ENCODE measurements around the gene CRADD. TPM values are rescaled to one million over a fixed set of nuclear protein-coding genes. Genes with fewer than 3 reads are reported as not detected.

The CRADD gene
- total RNA-seq, 1 donor from 2014 or later = 41.2 TPM

DNA sequence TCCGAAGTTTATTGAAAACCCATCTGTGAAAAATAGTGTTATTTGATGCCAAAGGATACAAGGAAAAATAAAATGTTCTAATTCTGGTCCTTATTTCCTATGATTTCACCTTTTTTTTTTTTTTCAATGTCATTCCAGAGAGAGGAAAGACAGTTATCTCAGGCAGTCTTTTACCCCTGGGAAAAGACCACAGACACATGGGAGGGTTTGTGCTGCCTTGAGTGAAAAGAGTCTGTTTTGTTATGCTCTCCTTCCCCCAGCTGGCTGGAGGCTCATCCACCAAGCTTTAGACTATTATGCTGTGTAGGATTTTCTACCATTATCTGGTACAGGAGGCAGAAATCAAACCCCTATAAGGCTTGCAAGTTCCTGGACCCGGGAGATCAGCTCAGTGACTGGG, 151.8 kb downstream of the CRADD start:
- no peak overlapping the region for H3K9ac ChIP-seq
- no peaks in the 10 kb centered on the region for H4K20me1 ChIP-seq (ENCODE audit: low read depth)
- no peak for TF ChIP-seq EZH2phosphoT487 (IDR thresholded peaks at IDR 0.05)
- no peaks in the 10 kb centered on the region for H3K9me3 Mint-ChIP-seq
- no peaks in the 10 kb centered on the region for H3K27me3 Mint-ChIP-seq (ENCODE audit: insufficient read depth, low read depth)
- H3K36me3 Mint-ChIP-seq = no peaks in the 10 kb centered on the region
- H3F3A ChIP-seq (ENCODE audit: low read depth) = no peaks in the 10 kb centered on the region
- no peak overlapping the region for H3K27ac ChIP-seq
- peak overlapping the region; percentile 55 for H3K27ac Mint-ChIP-seq
- peaks cover 10% of the 10 kb centered on the region for H3K4me1 ChIP-seq
- no peaks in the 10 kb centered on the region for H3K79me2 ChIP-seq (ENCODE audit: low read depth)
- no peaks in the 10 kb centered on the region for H3K27me3 ChIP-seq
- no peak overlapping the region for H3K4me3 Mint-ChIP-seq
- no peak overlapping the region for H3K4me3 ChIP-seq
- H3K4me2 ChIP-seq = no peak overlapping the region
- peak; percentile 24 for DNase-seq (ENCODE audit: low spot score)
- H3K36me3 ChIP-seq = no peaks in the 10 kb centered on the region
- H2AFZ ChIP-seq (replicated peaks) = no peak overlapping the region
- H3K4me1 Mint-ChIP-seq = peaks cover 19% of the 10 kb centered on the region
- no peaks in the 10 kb centered on the region for H3K9me3 ChIP-seq (ENCODE audit: low read depth)

- Histone ChIP-seq H3K9me3 (ENCODE audit: low read depth) (no peaks in the 10 kb centered on the region), H3K9ac (no peak overlapping the region), H2AFZ (replicated peaks) (no peak overlapping the region), H4K20me1 (ENCODE audit: low read depth) (no peaks in the 10 kb centered on the region), H3K79me2 (ENCODE audit: low read depth) (no peaks in the 10 kb centered on the region), H3K4me2 (no peak overlapping the region), H3K4me1 (no peaks in the 10 kb centered on the region), H3K36me3 (no peaks in the 10 kb centered on the region), H3K27me3 (no peaks in the 10 kb centered on the region), H3F3A (ENCODE audit: low read depth) (no peaks in the 10 kb centered on the region), H3K4me3 (no peak overlapping the region), H3K27ac (no peak overlapping the region)
- Mint-ChIP-seq H3K27me3 (ENCODE audit: insufficient read depth, low read depth) (no peaks in the 10 kb centered on the region), H3K9me3 (no peaks in the 10 kb centered on the region), H3K4me3 (no peak overlapping the region), H3K27ac (peak overlapping the region; percentile 16), H3K36me3 (no peaks in the 10 kb centered on the region), H3K4me1 (peaks cover 15% of the 10 kb centered on the region)
- TF ChIP-seq, protein P1, sequence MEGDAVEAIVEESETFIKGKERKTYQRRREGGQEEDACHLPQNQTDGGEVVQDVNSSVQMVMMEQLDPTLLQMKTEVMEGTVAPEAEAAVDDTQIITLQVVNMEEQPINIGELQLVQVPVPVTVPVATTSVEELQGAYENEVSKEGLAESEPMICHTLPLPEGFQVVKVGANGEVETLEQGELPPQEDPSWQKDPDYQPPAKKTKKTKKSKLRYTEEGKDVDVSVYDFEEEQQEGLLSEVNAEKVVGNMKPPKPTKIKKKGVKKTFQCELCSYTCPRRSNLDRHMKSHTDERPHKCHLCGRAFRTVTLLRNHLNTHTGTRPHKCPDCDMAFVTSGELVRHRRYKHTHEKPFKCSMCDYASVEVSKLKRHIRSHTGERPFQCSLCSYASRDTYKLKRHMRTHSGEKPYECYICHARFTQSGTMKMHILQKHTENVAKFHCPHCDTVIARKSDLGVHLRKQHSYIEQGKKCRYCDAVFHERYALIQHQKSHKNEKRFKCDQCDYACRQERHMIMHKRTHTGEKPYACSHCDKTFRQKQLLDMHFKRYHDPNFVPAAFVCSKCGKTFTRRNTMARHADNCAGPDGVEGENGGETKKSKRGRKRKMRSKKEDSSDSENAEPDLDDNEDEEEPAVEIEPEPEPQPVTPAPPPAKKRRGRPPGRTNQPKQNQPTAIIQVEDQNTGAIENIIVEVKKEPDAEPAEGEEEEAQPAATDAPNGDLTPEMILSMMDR (IDR thresholded peaks at IDR 0.05) = no peak
- no peak for TF ChIP-seq EZH2phosphoT487 (IDR thresholded peaks at IDR 0.05)
- no peak for TF ChIP-seq EZH2 (IDR thresholded peaks at IDR 0.05)
- no peak for DNase-seq (ENCODE audit: low spot score)
These were observed 154.2 kb downstream of the CRADD start for GRCh38 chr12:93831374-93831773.

DNA sequence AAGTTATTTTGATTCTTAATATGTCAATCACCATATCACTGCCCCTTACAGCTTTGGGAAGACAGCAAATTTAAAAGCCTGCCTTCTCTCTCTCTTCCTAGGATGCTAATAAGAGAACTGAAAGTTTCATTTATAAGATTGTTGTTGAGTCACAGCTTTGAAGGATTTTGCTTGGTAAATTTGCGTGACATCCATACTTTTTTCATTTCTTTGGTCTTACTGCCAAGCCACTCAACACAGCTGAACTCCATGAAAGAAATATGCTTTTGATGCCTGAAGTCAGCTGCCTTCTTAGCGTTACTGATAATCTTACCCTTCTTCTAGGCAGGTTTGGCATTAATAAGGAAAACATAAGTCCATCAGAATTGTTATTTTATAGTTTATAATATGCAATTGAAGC, 155.0 kb downstream of the CRADD start:
- H3K4me2 ChIP-seq = no peak overlapping the region
- Mint-ChIP-seq H3K27ac (no peak overlapping the region), H3K36me3 (no peaks in the 10 kb centered on the region), H3K4me3 (no peak overlapping the region), H3K9me3 (no peaks in the 10 kb centered on the region), H3K27me3 (ENCODE audit: insufficient read depth, low read depth) (no peaks in the 10 kb centered on the region), H3K4me1 (peaks cover 21% of the 10 kb centered on the region)
- no peaks in the 10 kb centered on the region for H3K27me3 ChIP-seq
- no peaks in the 10 kb centered on the region for H3K9me3 ChIP-seq (ENCODE audit: low read depth)
- H3K36me3 ChIP-seq = no peaks in the 10 kb centered on the region
- no peaks in the 10 kb centered on the region for H4K20me1 ChIP-seq (ENCODE audit: low read depth)
- H2AFZ ChIP-seq (replicated peaks) = no peak overlapping the region
- no peak for DNase-seq (ENCODE audit: low spot score)
- H3F3A ChIP-seq (ENCODE audit: low read depth) = no peaks in the 10 kb centered on the region
- H3K4me1 ChIP-seq = no peaks in the 10 kb centered on the region
- no peak overlapping the region for H3K4me3 ChIP-seq
- H3K9ac ChIP-seq = no peak overlapping the region
- TF ChIP-seq EZH2 (IDR thresholded peaks at IDR 0.05) (no peak), EZH2phosphoT487 (IDR thresholded peaks at IDR 0.05) (no peak)
- TF ChIP-seq, protein P1 (IDR thresholded peaks at IDR 0.05) = no peak
- no peaks in the 10 kb centered on the region for H3K79me2 ChIP-seq (ENCODE audit: low read depth)
- H3K27ac ChIP-seq = no peak overlapping the region

- Histone ChIP-seq H3K27me3 (no peaks in the 10 kb centered on the region), H3K79me2 (ENCODE audit: low read depth) (no peaks in the 10 kb centered on the region), H3K36me3 (no peaks in the 10 kb centered on the region), H3K4me2 (no peak overlapping the region), H2AFZ (replicated peaks) (no peak overlapping the region), H3K4me3 (no peak overlapping the region), H3K27ac (no peak overlapping the region), H3K9ac (no peak overlapping the region), H3K4me1 (peaks cover 11% of the 10 kb centered on the region), H3K9me3 (ENCODE audit: low read depth) (no peaks in the 10 kb centered on the region), H4K20me1 (ENCODE audit: low read depth) (no peaks in the 10 kb centered on the region), H3F3A (ENCODE audit: low read depth) (no peaks in the 10 kb centered on the region)
- Mint-ChIP-seq H3K27me3 (ENCODE audit: insufficient read depth, low read depth) (peaks cover under 1% of the 10 kb centered on the region), H3K27ac (peak overlapping the region; percentile 21), H3K36me3 (no peaks in the 10 kb centered on the region), H3K4me3 (no peak overlapping the region), H3K4me1 (peaks cover 32% of the 10 kb centered on the region), H3K9me3 (no peaks in the 10 kb centered on the region)
- TF ChIP-seq EZH2phosphoT487 (IDR thresholded peaks at IDR 0.05) = no peak
- no peak for TF ChIP-seq EZH2 (IDR thresholded peaks at IDR 0.05)
- TF ChIP-seq, protein P1 (IDR thresholded peaks at IDR 0.05) = no peak
- no peak for DNase-seq (ENCODE audit: low spot score)
These were observed 156.8 kb downstream of the CRADD start for GRCh38 chr12:93833946-93834345.
